ENCODE data around the gene EFR3B.

DNA sequence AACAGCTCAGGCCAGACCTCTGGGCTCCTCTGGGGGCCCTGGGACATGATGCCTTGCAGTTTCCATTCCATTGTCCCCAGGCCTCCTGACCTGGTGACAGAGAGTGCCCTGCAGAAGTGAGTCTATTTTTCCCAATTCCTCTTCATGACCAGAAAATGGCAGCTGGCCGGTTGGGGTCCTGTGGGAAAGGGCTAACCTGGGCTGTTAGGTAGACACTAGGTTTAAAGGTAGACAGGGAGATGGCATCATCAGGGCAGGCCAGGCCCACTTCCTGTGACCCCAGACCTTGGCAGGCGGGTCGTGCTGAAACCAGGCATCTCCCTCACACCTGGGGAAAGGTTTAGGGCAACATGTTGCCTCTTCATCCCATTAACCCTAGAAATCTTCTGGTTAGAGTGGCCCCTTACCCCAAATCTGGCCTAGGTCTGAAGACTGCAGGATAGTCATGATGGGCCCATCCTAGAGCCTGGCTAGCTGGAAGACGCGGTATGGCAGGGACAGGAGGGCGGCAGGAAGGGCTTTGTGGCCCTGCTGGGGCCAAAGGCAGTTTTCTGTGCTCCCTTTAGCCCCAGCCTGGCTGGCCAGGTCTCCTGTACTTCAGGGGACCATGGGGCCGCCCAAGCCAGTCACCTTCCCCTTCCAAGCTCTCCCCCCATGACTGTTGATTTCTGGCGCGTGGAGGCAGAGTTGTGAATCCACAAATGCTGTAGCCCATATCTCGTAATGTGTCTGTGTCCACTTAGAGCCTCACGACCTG, 116.4 kb downstream of the EFR3B start:
- TF ChIP-seq CHD1 (IDR thresholded peaks at IDR 0.05; ENCODE audit: low read depth, low read length) (no peak), TARDBP (IDR thresholded peaks at IDR 0.05; ENCODE audit: borderline replicate concordance) (no peak), NFXL1 (IDR thresholded peaks at IDR 0.05; ENCODE audit: borderline replicate concordance) (no peak), USF2 (IDR thresholded peaks at IDR 0.05; ENCODE audit: borderline replicate concordance, low read depth, low read length) (no peak), CTCF (IDR thresholded peaks at IDR 0.05 in 2 of 3, conservative IDR thresholded peaks at IDR 0.05 in 1 of 3; ENCODE audit: control insufficient read depth in 2 of 3, extremely low read depth in 1 of 3, insufficient read depth in 1 of 3, low read depth in 3 of 3, low read length in 3 of 3) (no peak), PAX5 (IDR thresholded peaks at IDR 0.05; ENCODE audit: borderline replicate concordance, low read depth, low read length) (no peak), EZH2 (IDR thresholded peaks at IDR 0.05; ENCODE audit: borderline replicate concordance, control insufficient read depth, low read depth, low read length) (no peak), KLF5 (IDR thresholded peaks at IDR 0.05; ENCODE audit: partially characterized antibody) (no peak)
